GM23248 (cell line): ENCODE data around the gene ITGA11. TPM values are rescaled to one million over a fixed set of nuclear protein-coding genes. Genes with fewer than 3 reads are reported as not detected.

ENCODE experiments used
- DNase-seq: peaks from one replicate; pipeline ENCODE4 v3.0.0-alpha.2; 2015
- H2AFZ ChIP-seq: fragments of 200-600 bp; sonication (generic); 2 replicates; pipeline ENCODE4 v1.6.1; 2016; ENCODE audit warnings: antibody characterized with exemption
- H3F3A ChIP-seq: fragments of 200-600 bp; sonication (generic); 2 replicates; pipeline ENCODE4 v1.6.1; 2016; ENCODE audit warnings: mild to moderate bottlenecking, antibody characterized with exemption, mixed run types; ENCODE audit not compliant: insufficient read depth
- H3K27ac ChIP-seq: fragments of 200-600 bp; sonication (generic); 2 replicates; pipeline ENCODE4 v1.5.1; 2016; ENCODE audit warnings: mild to moderate bottlenecking
- H3K27me3 ChIP-seq: fragments of 200-600 bp; sonication (generic); replicated peaks from 2 replicates; pipeline ENCODE4 v1.6.1; 2016; ENCODE audit warnings: mild to moderate bottlenecking; ENCODE audit not compliant: insufficient read depth
- H3K36me3 ChIP-seq: fragments of 200-600 bp; sonication (generic); 2 replicates; pipeline ENCODE4 v1.6.1; 2016; ENCODE audit warnings: low read depth, mild to moderate bottlenecking
- H3K4me1 ChIP-seq: fragments of 200-600 bp; sonication (generic); 2 replicates; pipeline ENCODE4 v1.6.1; 2016; ENCODE audit warnings: mild to moderate bottlenecking; ENCODE audit not compliant: insufficient read depth
- H3K4me2 ChIP-seq: fragments of 200-600 bp; sonication (generic); one replicate; pipeline ENCODE4 v1.6.1; 2016; ENCODE audit warnings: mild to moderate bottlenecking; ENCODE audit not compliant: unreplicated experiment
- H3K4me3 ChIP-seq: fragments of 200-600 bp; sonication (generic); 2 replicates; pipeline ENCODE4 v1.5.1; 2016; ENCODE audit warnings: mild to moderate bottlenecking
- H3K79me2 ChIP-seq: fragments of 200-600 bp; sonication (generic); 2 replicates; pipeline ENCODE4 v1.6.1; 2016; ENCODE audit warnings: mild to moderate bottlenecking; ENCODE audit not compliant: insufficient read depth
- H3K9ac ChIP-seq: fragments of 200-600 bp; sonication (generic); 2 replicates; pipeline ENCODE4 v1.6.1; 2016; ENCODE audit warnings: mild to moderate bottlenecking
- H3K9me2 ChIP-seq: fragments of 200-600 bp; sonication (generic); 2 replicates; pipeline ENCODE4 v1.6.1; 2016; ENCODE audit warnings: mixed run types, mild to moderate bottlenecking, moderate library complexity; ENCODE audit not compliant: insufficient read depth
- H3K9me3 ChIP-seq: fragments of 200-600 bp; sonication (generic); one replicate; pipeline ENCODE4 v1.6.1; 2017; ENCODE audit warnings: low read depth
- H4K20me1 ChIP-seq: fragments of 200-600 bp; sonication (generic); 2 replicates; pipeline ENCODE4 v1.6.0; 2016; ENCODE audit not compliant: insufficient read depth
- EZH2 ChIP-seq: fragments of 200-600 bp; sonication (generic); IDR thresholded peaks from 2 replicates; pipeline ENCODE4 v1.6.1; 2018; ENCODE audit warnings: antibody characterized with exemption, mild to moderate bottlenecking; ENCODE audit not compliant: insufficient read depth, poor library complexity, severe bottlenecking
- EZH2phosphoT487 ChIP-seq: fragments of 200-600 bp; sonication (generic); IDR thresholded peaks from 2 replicates; pipeline ENCODE4 v1.6.1; 2018; ENCODE audit warnings: antibody characterized with exemption, moderate library complexity, mild to moderate bottlenecking, low read depth; ENCODE audit not compliant: insufficient read depth
- WGBS, 2 experiments: methylation state at CpG; one replicate each; pipeline ENCODE4 v1.1.6; 2015 to 2017; ENCODE audit warnings: low lambda C conversion rate in 2 of 2, low coverage in 1 of 2; ENCODE audit errors: missing lambda C conversion rate in 2 of 2; 5-methylcytosine and 5-hydroxymethylcytosine counted together
- in situ Hi-C: fragments of 300-500 bp; cut with MboI; formaldehyde crosslinking; loops from 2 replicates; pipeline ENCODE4 v1.15.0; 2020
- polyA plus RNA-seq: library from polyadenylated mRNA; unstranded; fragments of >200 nt; fragmentation: Nextera tagmentation; extraction: Ambion mirVana; gene quantifications from 2 replicates; pipeline ENCODE4 v1.2.1, GENCODE V29; 2016
- total RNA-seq: library from RNA; depleted of rRNA; stranded (reverse); fragments of >200 nt; shearing (Covaris generic); gene quantifications from 2 replicates; pipeline ENCODE4 v1.2.3, GENCODE V29; 2014

ITGA11 gene
- total and polyA plus RNA-seq, 2 experiments from 2014 or later, result 312 to 352 TPM

GRCh38 chr15:68427963-68428362 is 4.0 kb downstream of the ITGA11 start:
- Histone ChIP-seq H3K27ac (peak overlapping the region; percentile 44), H3K9me2 (no peaks in the 10 kb centered on the region), H3K79me2 (peaks cover 94% of the 10 kb centered on the region), H3F3A (peaks cover 30% of the 10 kb centered on the region), H3K4me2 (peak overlapping the region; percentile 54), H4K20me1 (no peaks in the 10 kb centered on the region), H3K27me3 (no peaks in the 10 kb centered on the region), H3K9me3 (no peaks in the 10 kb centered on the region), H3K4me3 (peak overlapping the region; percentile 25; the same call in 1 of the 2 replicates), H3K36me3 (no peaks in the 10 kb centered on the region), H3K4me1 (peaks cover 66% of the 10 kb centered on the region), H3K9ac (0 out of 2 replicates have a peak overlapping the region, but pooled peaks have one; percentile 8), H2AFZ (no peak overlapping the region)
- TF ChIP-seq EZH2phosphoT487 (no peak), EZH2 (no peak)
- in situ Hi-C loops, result no loop called here
- 90 to 100% methylated on average over 1 of the region's 1 CpG for WGBS, 2 experiments
- DNase-seq, result peak; percentile 25

DNA sequence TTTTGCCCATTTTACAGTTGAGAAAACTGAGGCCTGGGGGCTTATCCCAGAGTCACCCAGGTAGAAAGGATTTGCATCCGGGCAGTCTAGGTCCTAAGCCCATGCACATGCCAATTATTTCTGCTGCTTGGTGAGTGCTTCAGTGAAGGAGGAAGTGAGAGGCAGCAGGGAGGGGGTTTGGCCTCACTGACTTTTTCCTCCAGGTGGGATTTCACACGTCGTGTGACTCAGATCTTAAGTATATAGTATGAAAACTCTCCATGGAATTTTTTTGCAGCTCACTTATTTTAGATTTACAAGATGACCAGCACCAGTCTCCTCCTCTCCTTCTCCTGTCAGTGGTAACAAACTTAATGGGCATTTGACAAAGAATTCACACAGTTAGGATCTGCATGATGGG is 4.6 kb downstream of the ITGA11 start:
- peak overlapping the region; percentile 54 for H3K4me2 ChIP-seq
- no peaks in the 10 kb centered on the region for H3K27me3 ChIP-seq
- peak; percentile 55 for DNase-seq
- peaks cover 30% of the 10 kb centered on the region for H3F3A ChIP-seq
- in situ Hi-C loops, result no loop called here
- H3K9me2 ChIP-seq, result no peaks in the 10 kb centered on the region
- no peak overlapping the region for H3K9ac ChIP-seq
- 0 out of 2 replicates have a peak overlapping the region, but pooled peaks have one; percentile 25 for H3K4me3 ChIP-seq
- no peak for TF ChIP-seq EZH2
- no peak for TF ChIP-seq EZH2phosphoT487
- peaks cover 100% of the 10 kb centered on the region for H3K79me2 ChIP-seq
- 42 to 51% methylated on average over 3 of the region's 3 CpGs for WGBS, 2 experiments
- no peaks in the 10 kb centered on the region for H4K20me1 ChIP-seq
- no peaks in the 10 kb centered on the region for H3K36me3 ChIP-seq
- no peaks in the 10 kb centered on the region for H3K9me3 ChIP-seq
- peaks cover 66% of the 10 kb centered on the region for H3K4me1 ChIP-seq
- H2AFZ ChIP-seq, result no peak overlapping the region
- H3K27ac ChIP-seq, result peak overlapping the region; percentile 44

- Histone ChIP-seq H3K36me3 (no peaks in the 10 kb centered on the region), H3K79me2 (peaks cover 100% of the 10 kb centered on the region), H3K9me3 (no peaks in the 10 kb centered on the region), H3K27me3 (no peaks in the 10 kb centered on the region), H3K27ac (peak overlapping the region; percentile 64), H3K9ac (peak overlapping the region; percentile 58), H2AFZ (no peak overlapping the region), H4K20me1 (no peaks in the 10 kb centered on the region), H3K4me1 (peaks cover 76% of the 10 kb centered on the region), H3F3A (peaks cover 30% of the 10 kb centered on the region), H3K4me2 (peak overlapping the region; percentile 5), H3K4me3 (no peak overlapping the region), H3K9me2 (no peaks in the 10 kb centered on the region)
- no peak for DNase-seq
- 71 to 79% methylated on average over 6 of the region's 6 CpGs for WGBS, 2 experiments
- in situ Hi-C loops, result no loop called here
- no peak for TF ChIP-seq EZH2phosphoT487
- no peak for TF ChIP-seq EZH2
Observed at GRCh38 chr15:68426116-68426515, 5.8 kb downstream of the ITGA11 start.

DNA sequence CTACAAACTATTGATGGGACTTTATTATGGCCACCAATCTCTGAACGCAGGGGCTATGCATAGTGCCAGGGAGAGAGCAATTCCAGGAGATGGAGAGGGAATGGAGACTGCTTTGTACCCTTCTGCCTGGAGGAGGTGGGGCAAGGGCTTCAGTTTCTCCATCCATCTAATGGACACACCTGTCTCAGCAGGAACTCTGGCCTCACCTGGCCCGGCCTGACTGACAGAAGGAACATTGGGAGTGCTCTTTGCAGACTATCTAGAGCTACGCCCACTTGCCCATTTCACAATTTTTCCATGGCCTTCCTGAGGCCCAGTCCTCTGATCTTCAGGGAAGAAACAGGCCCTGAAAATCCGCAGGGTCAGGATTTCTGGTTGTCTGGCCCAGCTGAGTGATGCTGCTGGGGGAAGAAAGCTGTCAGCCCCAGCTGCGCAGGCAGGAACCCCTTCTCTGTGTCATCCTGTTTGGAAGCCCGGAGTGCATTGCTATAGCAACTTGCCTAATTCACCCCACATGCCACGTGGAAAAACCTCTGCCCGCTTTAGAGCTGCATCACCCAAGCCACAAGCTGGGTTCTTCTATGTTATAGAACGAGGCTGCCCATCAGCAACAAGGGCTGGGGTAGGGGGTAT is 6.4 kb downstream of the ITGA11 start:
- no peaks in the 10 kb centered on the region for H4K20me1 ChIP-seq
- 49 to 55% methylated on average over 9 of the region's 9 CpGs for WGBS, 2 experiments
- no peak for TF ChIP-seq EZH2
- no peak for TF ChIP-seq EZH2phosphoT487
- H3K4me3 ChIP-seq, result no peak overlapping the region
- H3K79me2 ChIP-seq, result peaks cover 97% of the 10 kb centered on the region
- H2AFZ ChIP-seq, result no peak overlapping the region
- peaks cover 30% of the 10 kb centered on the region for H3F3A ChIP-seq
- no peaks in the 10 kb centered on the region for H3K9me2 ChIP-seq
- H3K4me2 ChIP-seq, result peak overlapping the region; percentile 5
- in situ Hi-C loops, result no loop called here
- no peaks in the 10 kb centered on the region for H3K36me3 ChIP-seq
- H3K4me1 ChIP-seq, result peaks cover 79% of the 10 kb centered on the region
- H3K9ac ChIP-seq, result peak overlapping the region; percentile 58
- peak; percentile 90 for DNase-seq
- no peaks in the 10 kb centered on the region for H3K27me3 ChIP-seq
- peak overlapping the region; percentile 64 for H3K27ac ChIP-seq
- H3K9me3 ChIP-seq, result no peaks in the 10 kb centered on the region
